GM18507 (cell line): Measurements from ENCODE around the gene CEACAM5.
A peak's percentile ranks its signal among the peaks of the same experiment; 100 is the strongest.

ENCODE experiments used
- DNase-seq: peaks from one replicate; pipeline ENCODE4 v3.0.0; 2011; ENCODE audit warnings: low read depth; ENCODE audit not compliant: insufficient read length; ENCODE audit errors: extremely low spot score
- FAIRE-seq: peaks from 2 replicates; lab custom pipeline; 2011; peaks lifted over from hg19 to GRCh38; lab: Jason Lieb, UNC

Gene CEACAM5

GRCh38 chr19:41708481-41708880, at the start of gene CEACAM5:
TSS of gene CEACAM5 (plus strand) at chr19:41708626. CDS start at chr19:41708732, 106 bp downstream.
- FAIRE-seq (no peak), DNase-seq (no peak)

- no peak for FAIRE-seq
These were observed 42.4 kb upstream of the CEACAM5 start for GRCh38 chr19:41666075-41666474.

GRCh38 chr19:41668315-41668714, 40.1 kb upstream of the CEACAM5 start:
- no peak for FAIRE-seq
- DNase-seq, result no peak

More at GRCh38 chr19:41666075-41666474, 42.4 kb upstream of the CEACAM5 start:
- DNase-seq, result no peak

- DNase-seq (no peak), FAIRE-seq (no peak)
These were observed 37.7 kb upstream of the CEACAM5 start for GRCh38 chr19:41670755-41671154.

GRCh38 chr19:41671486-41671885, 36.9 kb upstream of the CEACAM5 start:
- no peak for DNase-seq
- FAIRE-seq, result no peak

GRCh38 chr19:41682437-41682836, 26.0 kb upstream of the CEACAM5 start:
- no peak for FAIRE-seq
- DNase-seq, result no peak

- DNase-seq, result no peak
These were observed 21.0 kb upstream of the CEACAM5 start for GRCh38 chr19:41687419-41687818.

GRCh38 chr19:41688098-41688497, 20.3 kb upstream of the CEACAM5 start, which contains the start of gene CEACAM7:
TSS of gene CEACAM7 (minus strand) at chr19:41688270. CDS start at chr19:41688165, 105 bp downstream.
- DNase-seq (no peak), FAIRE-seq (no peak)

More at GRCh38 chr19:41687419-41687818, 21.0 kb upstream of the CEACAM5 start:
- FAIRE-seq, result no peak

- no peak for FAIRE-seq
- no peak for DNase-seq
These were observed 19.7 kb upstream of the CEACAM5 start for GRCh38 chr19:41688687-41689086.

- DNase-seq (no peak), FAIRE-seq (no peak)
These were observed 18.2 kb upstream of the CEACAM5 start for GRCh38 chr19:41689993-41690800.

GRCh38 chr19:41690801-41691065, 17.7 kb upstream of the CEACAM5 start:
- DNase-seq, result no peak
- FAIRE-seq, result no peak

GRCh38 chr19:41691268-41691970, 17.0 kb upstream of the CEACAM5 start:
- FAIRE-seq, result peak; percentile 85
- DNase-seq, result no peak

- no peak for FAIRE-seq
These were observed 14.2 kb upstream of the CEACAM5 start for GRCh38 chr19:41694196-41694595.

GRCh38 chr19:41694831-41695635, 13.4 kb upstream of the CEACAM5 start:
- FAIRE-seq (no peak), DNase-seq (no peak)

More at GRCh38 chr19:41694196-41694595, 14.2 kb upstream of the CEACAM5 start:
- no peak for DNase-seq

- DNase-seq (no peak), FAIRE-seq (no peak)
These were observed 12.7 kb upstream of the CEACAM5 start for GRCh38 chr19:41695745-41696144.

- no peak for DNase-seq
- FAIRE-seq, result no peak
These were observed 11.8 kb upstream of the CEACAM5 start for GRCh38 chr19:41696402-41697197.

- DNase-seq (no peak), FAIRE-seq (no peak)
These were observed 11.1 kb upstream of the CEACAM5 start for GRCh38 chr19:41697198-41697855.

GRCh38 chr19:41698746-41699230, 9.6 kb upstream of the CEACAM5 start:
- peak; percentile 48 for DNase-seq
- peak; percentile 87 for FAIRE-seq
